HepG2 (cell line): ENCODE results near the gene PPP2R5D.

Experiments used
- CTCF ChIP-seq: sonication (generic); formaldehyde crosslinking; IDR thresholded peaks from 2 replicates; pipeline ENCODE4 v1.5.0; 2020; ENCODE audit warnings: mild to moderate bottlenecking, missing genetic modification reagents, moderate library complexity
- ESRRA ChIP-seq: sonication (generic); formaldehyde crosslinking; IDR thresholded peaks from 2 replicates; pipeline ENCODE4 v1.5.1; 2020; ENCODE audit warnings: mild to moderate bottlenecking, low read depth, missing genetic modification reagents
- FOXK1 ChIP-seq: sonication (generic); formaldehyde crosslinking; IDR thresholded peaks from 2 replicates; pipeline ENCODE4 v1.4.0; 2020; ENCODE audit warnings: low read depth, missing genetic modification reagents, borderline replicate concordance
- KDM6A ChIP-seq: IDR thresholded peaks from 2 replicates; pipeline ENCODE4 v1.6.1; 2016; ENCODE audit warnings: low read depth
- KMT2B ChIP-seq: IDR thresholded peaks from 2 replicates; pipeline ENCODE4 v1.6.1; 2016; ENCODE audit warnings: missing genetic modification reagents, missing compliant biosample characterization
- POLR2A ChIP-seq, 2 experiments: IDR thresholded peaks; 2 replicates each; pipeline ENCODE4 v1.6.1; 2011; ENCODE audit warnings: low read depth in 2 of 2, low read length in 2 of 2, mild to moderate bottlenecking in 1 of 2, moderate library complexity in 1 of 2; ENCODE audit not compliant: insufficient read depth in 1 of 2
- ZFP36L1 ChIP-seq: sonication (generic); formaldehyde crosslinking; IDR thresholded peaks from 2 replicates; pipeline ENCODE4 v1.8.0; 2022; ENCODE audit warnings: mild to moderate bottlenecking, missing genetic modification reagents, moderate library complexity
- ZNF121 ChIP-seq: sonication (generic); formaldehyde crosslinking; IDR thresholded peaks from 2 replicates; pipeline ENCODE4 v1.5.0; 2020; ENCODE audit warnings: mild to moderate bottlenecking, missing genetic modification reagents

DNA sequence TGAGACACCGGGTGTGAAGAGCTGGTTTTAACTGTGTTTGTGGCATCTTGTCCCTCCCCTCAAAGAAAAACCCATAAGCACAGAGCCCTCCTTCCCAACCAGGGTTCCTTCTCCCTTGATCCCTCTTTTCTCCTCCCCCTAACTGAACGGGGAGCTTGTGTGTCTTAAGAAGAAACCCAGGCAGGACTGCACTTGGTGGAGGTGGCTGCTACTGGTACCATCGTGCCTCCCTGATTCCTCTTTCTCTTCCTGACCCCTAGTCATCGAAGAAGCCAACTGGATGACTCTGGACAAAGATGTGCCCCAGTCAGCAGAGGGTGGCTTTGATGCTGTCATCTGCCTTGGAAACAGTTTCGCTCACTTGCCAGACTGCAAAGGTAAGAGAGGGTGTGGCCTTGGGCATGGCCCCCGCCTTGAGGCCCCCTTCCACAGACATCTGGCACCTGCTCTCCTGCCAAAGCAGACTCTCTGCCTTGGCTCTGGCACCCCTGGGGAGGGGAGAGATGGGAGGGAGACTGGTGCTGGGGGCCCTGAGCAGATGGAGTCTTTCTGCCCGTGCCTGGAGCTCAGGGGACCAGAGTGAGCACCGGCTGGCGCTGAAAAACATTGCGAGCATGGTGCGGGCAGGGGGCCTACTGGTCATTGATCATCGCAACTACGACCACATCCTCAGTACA lies 21.7 kb upstream of the PPP2R5D start:
- TF ChIP-seq CTCF (no peak), POLR2A (IDR thresholded peaks at IDR 0.05; ENCODE audit: insufficient read depth in 1 of 2, low read depth in 2 of 2, low read length in 2 of 2) (no peak), ESRRA (CRISPR knock-in tag) (no peak), KMT2B (CRISPR knock-in tag) (no peak), KDM6A (CRISPR knock-in tag) (no peak), FOXK1 (CRISPR knock-in tag) (no peak), ZFP36L1 (no peak), ZNF121 (CRISPR knock-in tag) (no peak)
